ENCODE measurements around the gene ESPL1.

Gene ESPL1
- 1.6 to 3.0 (median 2.9) reads per million in 3 donors for total RNA-seq

DNA sequence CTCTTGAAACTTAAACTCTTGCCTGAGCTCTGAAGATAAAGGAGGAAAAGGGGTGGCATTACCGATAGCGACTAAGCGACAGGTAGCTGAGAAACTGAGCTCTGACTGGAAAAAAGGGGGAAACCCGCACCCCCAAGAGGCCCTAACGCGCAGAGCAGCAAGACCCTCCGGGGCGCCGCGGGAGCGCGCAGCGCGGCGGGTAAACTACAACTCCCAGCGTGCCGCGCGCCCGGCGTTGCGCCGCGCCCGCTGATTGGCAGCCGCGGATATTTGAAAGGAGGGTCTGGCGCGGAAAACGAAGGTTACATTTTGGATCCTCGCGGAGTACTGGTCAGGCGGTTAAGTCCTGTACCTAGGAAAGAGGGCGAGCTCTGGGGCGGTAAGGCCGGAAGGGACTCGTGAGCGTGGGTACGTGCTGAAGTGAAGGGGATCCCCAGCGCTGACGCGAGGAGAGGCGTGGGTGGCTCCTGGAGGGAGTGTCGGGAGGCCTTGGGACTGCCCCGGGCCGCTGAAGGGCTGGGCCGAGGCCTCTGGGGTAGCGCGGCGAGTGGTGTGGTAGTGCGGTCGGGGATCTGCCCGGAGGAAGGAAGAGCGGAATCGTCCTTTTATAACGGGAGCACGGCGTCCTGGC is at the start of gene ESPL1:
TSS of gene ESPL1 (plus strand) at position 301 of the 631 bp plus-strand sequence. CDS start 468 bp downstream, outside the sequence.
- no peaks in the 10 kb centered on the region for H3K36me3 ChIP-seq (ENCODE audit: control insufficient read depth, insufficient read depth, low read length)
- H3K4me1 ChIP-seq (ENCODE audit: control insufficient read depth, insufficient read depth, low read length, poor library complexity, severe bottlenecking): peaks cover 5% of the 10 kb centered on the region
- peak; percentile 64 to 72 (median 71) for DNase-seq
- peak within 1 kb of the TSS; percentile 61 for H3K27ac ChIP-seq (ENCODE audit: insufficient read depth, low read length, poor library complexity, severe bottlenecking)
- H3K4me3 ChIP-seq (ENCODE audit: insufficient read depth, low read depth, low read length, poor library complexity, severe bottlenecking): peak within 1 kb of the TSS; percentile 80
- no peaks in the 10 kb centered on the region for H3K9me3 ChIP-seq (ENCODE audit: control insufficient read depth, low read length)
- no peaks in the 10 kb centered on the region for H3K27me3 ChIP-seq (replicated peaks; ENCODE audit: control insufficient read depth, insufficient read depth, low read length, poor library complexity, severe bottlenecking)

DNA sequence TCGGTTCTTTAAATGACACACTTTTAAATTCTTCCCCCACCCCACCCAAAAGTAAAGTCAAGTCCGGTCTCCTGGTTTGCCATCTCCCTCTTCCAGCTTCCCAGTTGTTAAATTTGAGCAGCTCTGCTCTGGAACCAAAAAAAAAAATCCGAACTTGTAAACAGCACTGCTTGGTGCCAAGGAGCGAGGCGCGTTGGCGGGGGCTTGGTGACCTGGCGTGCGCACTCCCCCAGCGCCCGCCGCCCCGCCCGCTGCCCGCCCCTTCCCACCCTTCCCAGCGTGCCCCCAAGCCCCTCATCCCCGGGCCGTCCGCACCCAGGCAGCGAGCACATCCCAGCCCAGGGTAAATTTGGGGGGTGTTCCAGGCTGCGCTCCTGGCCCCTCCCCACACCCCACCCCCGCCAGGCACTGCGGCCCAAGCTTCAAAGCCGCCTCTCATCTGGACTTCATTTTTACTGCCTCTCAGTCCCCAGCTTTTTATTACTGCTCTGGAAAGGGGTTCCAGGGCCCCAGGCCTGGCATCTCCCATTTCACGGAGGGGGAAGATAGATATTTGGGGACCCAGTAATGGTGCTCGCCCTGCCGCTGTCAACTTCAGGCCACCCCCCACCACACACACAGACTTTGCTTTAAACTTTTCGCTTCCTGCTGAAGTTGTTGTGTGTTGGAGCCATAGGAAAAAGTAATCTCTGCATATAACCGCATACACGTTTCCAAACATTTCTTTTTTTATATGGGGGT is 49.4 kb upstream of the ESPL1 start:
- H3K27ac ChIP-seq (ENCODE audit: insufficient read depth, low read length, poor library complexity, severe bottlenecking): peak overlapping the region; percentile 87
- peak overlapping the region; percentile 78 for H3K4me3 ChIP-seq (ENCODE audit: insufficient read depth, low read depth, low read length, poor library complexity, severe bottlenecking)
- no peak for DNase-seq

DNA sequence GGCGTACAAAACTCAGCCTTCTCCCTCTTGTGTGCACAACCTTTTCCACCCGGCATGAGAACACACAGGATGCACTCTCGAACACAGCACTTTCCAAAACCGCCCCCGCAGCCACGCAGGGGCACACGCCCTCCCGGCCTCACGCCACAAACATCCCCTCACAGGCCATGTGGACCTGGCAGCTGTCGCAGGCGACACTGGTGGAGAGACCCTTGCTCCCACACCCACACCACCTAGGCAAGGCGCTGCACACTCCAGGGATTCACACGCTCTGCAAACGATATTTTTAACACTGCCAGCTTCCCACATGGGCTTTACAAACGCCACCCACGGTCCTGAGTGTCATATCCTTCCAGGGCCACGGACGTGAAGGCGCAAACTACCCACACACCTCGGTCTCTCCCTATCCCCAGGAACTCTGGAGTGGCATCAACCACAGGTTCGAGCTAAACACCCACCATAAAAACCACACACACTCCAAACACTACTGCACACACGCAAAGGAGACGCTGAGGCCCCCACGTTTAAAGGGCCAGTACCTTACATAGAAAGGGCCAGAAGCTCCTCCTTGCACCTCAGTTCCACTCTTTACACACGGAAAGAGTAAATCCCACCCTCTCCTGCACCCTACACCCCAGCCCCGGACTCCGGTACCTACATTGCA is 48.7 kb upstream of the ESPL1 start:
- H3K27ac ChIP-seq (ENCODE audit: insufficient read depth, low read length, poor library complexity, severe bottlenecking): peak overlapping the region; percentile 87

More for the DNA sequence above, 49.4 kb upstream of the ESPL1 start:
- Histone ChIP-seq H3K27me3 (replicated peaks; ENCODE audit: control insufficient read depth, insufficient read depth, low read length, poor library complexity, severe bottlenecking) (no peaks in the 10 kb centered on the region), H3K36me3 (ENCODE audit: control insufficient read depth, insufficient read depth, low read length) (peaks cover 19% of the 10 kb centered on the region), H3K9me3 (ENCODE audit: control insufficient read depth, low read length) (no peaks in the 10 kb centered on the region), H3K4me1 (ENCODE audit: control insufficient read depth, insufficient read depth, low read length, poor library complexity, severe bottlenecking) (peaks cover 55% of the 10 kb centered on the region)

DNA sequence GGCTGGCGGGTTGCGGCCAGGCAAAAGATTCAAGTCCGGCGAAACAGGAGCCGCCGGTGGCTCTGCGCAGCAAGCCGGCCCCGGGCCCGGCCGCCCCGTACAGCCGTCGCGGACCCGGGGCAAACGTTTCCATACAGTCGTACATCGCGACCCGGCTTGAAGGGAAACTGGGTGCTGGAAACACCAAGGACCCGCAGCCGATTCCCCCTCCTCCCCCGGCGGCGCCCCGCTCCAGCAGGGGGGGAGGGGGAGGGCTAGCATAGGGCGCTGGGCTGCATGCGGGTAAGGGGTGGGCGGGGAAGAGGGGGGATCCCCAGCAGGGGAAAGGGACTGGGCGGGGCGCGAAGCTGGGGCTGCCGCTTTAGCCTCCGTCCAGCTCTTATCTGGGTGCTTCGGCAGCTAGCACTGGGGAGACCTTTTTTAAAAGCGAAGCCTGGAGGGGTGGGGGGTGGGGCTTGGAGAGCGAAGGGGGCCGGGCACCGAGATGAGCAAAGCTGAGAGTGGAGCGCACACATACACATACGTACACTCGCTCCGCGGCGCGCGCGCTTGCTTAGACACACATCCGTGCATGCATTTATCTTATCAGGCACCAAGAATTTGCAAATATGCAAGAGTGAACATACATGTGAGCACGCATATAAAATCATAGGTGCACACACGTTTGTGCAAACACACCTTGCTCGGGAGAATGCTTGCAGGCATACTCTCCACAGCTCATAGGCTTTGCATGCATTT is 48.0 kb upstream of the ESPL1 start:
- Histone ChIP-seq H3K27me3 (replicated peaks; ENCODE audit: control insufficient read depth, insufficient read depth, low read length, poor library complexity, severe bottlenecking) (no peaks in the 10 kb centered on the region), H3K36me3 (ENCODE audit: control insufficient read depth, insufficient read depth, low read length) (peaks cover 5% of the 10 kb centered on the region), H3K9me3 (ENCODE audit: control insufficient read depth, low read length) (no peaks in the 10 kb centered on the region), H3K4me3 (ENCODE audit: insufficient read depth, low read depth, low read length, poor library complexity, severe bottlenecking) (peak overlapping the region; percentile 78), H3K4me1 (ENCODE audit: control insufficient read depth, insufficient read depth, low read length, poor library complexity, severe bottlenecking) (peaks cover 64% of the 10 kb centered on the region), H3K27ac (ENCODE audit: insufficient read depth, low read length, poor library complexity, severe bottlenecking) (peak overlapping the region; percentile 87)
- DNase-seq: peak; percentile 55 to 65 (median 59)

More for the DNA sequence above, 48.7 kb upstream of the ESPL1 start:
- Histone ChIP-seq H3K36me3 (ENCODE audit: control insufficient read depth, insufficient read depth, low read length) (peaks cover 12% of the 10 kb centered on the region), H3K9me3 (ENCODE audit: control insufficient read depth, low read length) (no peaks in the 10 kb centered on the region), H3K4me3 (ENCODE audit: insufficient read depth, low read depth, low read length, poor library complexity, severe bottlenecking) (peak overlapping the region; percentile 78), H3K27me3 (replicated peaks; ENCODE audit: control insufficient read depth, insufficient read depth, low read length, poor library complexity, severe bottlenecking) (no peaks in the 10 kb centered on the region), H3K4me1 (ENCODE audit: control insufficient read depth, insufficient read depth, low read length, poor library complexity, severe bottlenecking) (peaks cover 62% of the 10 kb centered on the region)
- DNase-seq: peak in 1 of 3 donors; percentile 26

DNA sequence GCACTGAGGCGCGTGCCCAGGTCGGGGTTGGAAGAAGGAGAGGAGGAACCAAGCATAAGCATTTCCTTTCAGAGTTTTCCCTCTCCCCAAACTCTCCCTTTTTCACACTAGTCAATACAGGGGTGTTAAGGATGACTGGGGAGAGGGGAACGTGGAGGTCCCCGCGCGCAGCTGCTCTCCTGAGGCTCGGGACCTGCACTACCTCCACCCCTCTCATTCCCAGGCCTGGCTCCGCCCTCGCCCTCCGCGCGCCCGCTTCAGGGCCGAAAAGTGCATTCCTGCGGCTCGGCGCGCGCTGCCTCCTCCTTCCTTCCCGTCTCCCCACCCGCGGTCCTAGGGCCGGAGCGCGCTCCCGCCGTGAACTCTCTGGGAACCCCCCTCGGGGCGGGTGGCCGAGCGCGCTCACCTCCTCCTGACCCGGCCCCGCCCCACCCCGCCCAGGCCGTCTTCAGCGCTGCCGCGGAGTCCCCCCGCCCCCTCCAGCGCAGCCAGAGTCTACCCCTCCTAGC is 47.4 kb upstream of the ESPL1 start:
- DNase-seq: peak; percentile 69 to 75 (median 74)
- Histone ChIP-seq H3K27me3 (replicated peaks; ENCODE audit: control insufficient read depth, insufficient read depth, low read length, poor library complexity, severe bottlenecking) (no peaks in the 10 kb centered on the region), H3K4me1 (ENCODE audit: control insufficient read depth, insufficient read depth, low read length, poor library complexity, severe bottlenecking) (peaks cover 66% of the 10 kb centered on the region), H3K36me3 (ENCODE audit: control insufficient read depth, insufficient read depth, low read length) (no peaks in the 10 kb centered on the region), H3K9me3 (ENCODE audit: control insufficient read depth, low read length) (no peaks in the 10 kb centered on the region), H3K27ac (ENCODE audit: insufficient read depth, low read length, poor library complexity, severe bottlenecking) (peak overlapping the region; percentile 87), H3K4me3 (ENCODE audit: insufficient read depth, low read depth, low read length, poor library complexity, severe bottlenecking) (peak overlapping the region; percentile 78)

DNA sequence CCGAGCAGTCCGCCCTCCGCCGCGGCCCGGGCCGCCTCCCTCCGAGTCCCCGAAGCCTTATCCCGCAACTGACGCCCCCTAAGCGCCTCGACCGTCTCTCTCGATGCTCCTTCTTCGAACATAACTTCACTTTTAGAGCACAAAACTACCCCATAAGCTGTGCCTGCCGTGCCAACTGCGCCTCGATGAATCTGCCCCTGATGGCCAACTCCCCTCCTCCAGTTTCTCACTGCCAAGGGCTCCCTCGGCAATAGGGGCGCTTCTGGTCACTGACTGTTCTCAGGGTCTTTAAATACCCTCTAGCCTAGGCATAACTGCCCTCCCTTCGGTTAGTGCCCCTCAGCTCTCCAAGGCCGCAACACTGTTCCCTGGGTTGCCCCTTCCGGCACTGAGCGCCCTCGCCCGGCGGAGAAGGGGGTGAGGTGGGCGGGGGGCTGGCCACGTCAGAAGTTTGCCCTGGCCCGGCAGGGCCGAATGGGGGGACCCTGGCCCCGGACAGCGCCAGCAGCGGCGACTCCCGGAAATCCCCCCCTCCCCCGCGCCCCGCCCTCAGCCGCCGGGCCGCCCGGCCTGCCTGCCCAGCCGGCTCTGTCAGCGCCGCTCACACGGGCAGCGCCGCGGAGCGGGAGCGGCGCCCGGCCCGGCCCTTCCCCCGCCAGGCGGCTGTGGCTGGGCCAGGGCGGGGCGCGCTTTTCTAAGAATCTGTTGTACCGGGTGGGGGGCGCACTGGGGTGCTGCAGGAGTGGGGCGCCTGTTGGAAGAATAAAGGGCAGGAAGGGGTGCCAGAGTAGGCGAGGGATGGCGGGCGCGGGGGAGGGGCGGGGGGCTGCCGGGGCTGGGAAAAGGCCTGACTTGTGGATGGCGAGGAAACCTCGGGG is 46.7 kb upstream of the ESPL1 start:
- Histone ChIP-seq H3K9me3 (ENCODE audit: control insufficient read depth, low read length) (no peaks in the 10 kb centered on the region), H3K4me3 (ENCODE audit: insufficient read depth, low read depth, low read length, poor library complexity, severe bottlenecking) (peak overlapping the region; percentile 65), H3K27me3 (replicated peaks; ENCODE audit: control insufficient read depth, insufficient read depth, low read length, poor library complexity, severe bottlenecking) (no peaks in the 10 kb centered on the region), H3K27ac (ENCODE audit: insufficient read depth, low read length, poor library complexity, severe bottlenecking) (peak overlapping the region; percentile 87), H3K4me1 (ENCODE audit: control insufficient read depth, insufficient read depth, low read length, poor library complexity, severe bottlenecking) (peaks cover 63% of the 10 kb centered on the region), H3K36me3 (ENCODE audit: control insufficient read depth, insufficient read depth, low read length) (no peaks in the 10 kb centered on the region)
- DNase-seq: peak; percentile 31 to 51 (median 33)

DNA sequence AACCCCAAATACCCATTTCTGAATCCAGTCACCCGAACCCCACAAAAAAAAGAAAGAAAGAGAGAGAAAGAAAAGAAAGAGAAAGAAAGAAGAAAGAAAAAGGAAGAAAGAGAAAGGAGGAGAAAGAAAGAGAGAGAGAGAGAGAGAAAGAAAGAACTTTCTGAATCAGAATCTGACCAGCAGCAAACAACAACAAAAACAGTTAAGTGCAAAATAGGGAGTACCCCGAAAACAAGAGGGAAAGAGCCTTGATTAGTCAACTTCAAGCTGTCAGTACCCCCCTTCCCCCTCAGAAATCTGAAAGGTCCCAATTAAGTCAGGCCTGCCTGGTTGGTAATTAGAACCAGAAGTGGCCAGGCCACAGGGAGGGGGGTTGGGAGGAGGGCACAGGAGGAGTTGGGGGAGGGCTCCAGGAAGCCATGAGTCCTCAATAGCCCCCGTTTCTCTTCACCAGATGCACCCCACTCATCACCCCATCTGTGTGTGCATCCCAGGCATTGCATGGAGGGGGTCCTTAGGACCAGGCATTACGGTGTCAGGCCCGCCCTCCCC is 45.9 kb upstream of the ESPL1 start:
- peak overlapping the region; percentile 87 for H3K27ac ChIP-seq (ENCODE audit: insufficient read depth, low read length, poor library complexity, severe bottlenecking)
- H3K4me3 ChIP-seq (ENCODE audit: insufficient read depth, low read depth, low read length, poor library complexity, severe bottlenecking): peak overlapping the region; percentile 65
- H3K27me3 ChIP-seq (replicated peaks; ENCODE audit: control insufficient read depth, insufficient read depth, low read length, poor library complexity, severe bottlenecking): no peaks in the 10 kb centered on the region
- H3K9me3 ChIP-seq (ENCODE audit: control insufficient read depth, low read length): no peaks in the 10 kb centered on the region
- DNase-seq: no peak
- peaks cover 3% of the 10 kb centered on the region for H3K36me3 ChIP-seq (ENCODE audit: control insufficient read depth, insufficient read depth, low read length)
- peaks cover 58% of the 10 kb centered on the region for H3K4me1 ChIP-seq (ENCODE audit: control insufficient read depth, insufficient read depth, low read length, poor library complexity, severe bottlenecking)

DNA sequence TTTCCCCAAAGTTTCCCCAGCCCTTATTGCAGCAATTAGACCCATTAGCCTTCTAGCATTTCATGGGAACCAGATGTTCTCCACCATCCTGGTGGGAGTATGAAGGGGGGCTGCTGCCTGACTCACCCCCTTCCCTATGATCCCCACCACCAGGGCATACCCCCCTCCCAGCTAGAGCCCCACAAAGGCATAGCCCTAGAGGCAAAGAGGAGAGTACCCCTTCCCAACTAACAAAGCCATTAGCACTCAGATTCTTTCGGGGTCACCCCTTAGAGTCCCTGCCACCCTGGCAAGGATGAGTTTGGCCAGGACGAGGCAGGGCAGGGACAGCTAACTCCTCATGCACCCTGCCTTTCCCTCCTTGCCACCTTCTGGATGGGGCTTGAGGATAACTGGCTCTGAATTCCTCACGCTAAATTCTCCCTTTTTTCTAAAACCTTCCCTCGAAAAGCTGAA is 45.3 kb upstream of the ESPL1 start:
- Histone ChIP-seq H3K27ac (ENCODE audit: insufficient read depth, low read length, poor library complexity, severe bottlenecking) (peak overlapping the region; percentile 87), H3K36me3 (ENCODE audit: control insufficient read depth, insufficient read depth, low read length) (peaks cover 3% of the 10 kb centered on the region), H3K4me1 (ENCODE audit: control insufficient read depth, insufficient read depth, low read length, poor library complexity, severe bottlenecking) (peaks cover 56% of the 10 kb centered on the region), H3K9me3 (ENCODE audit: control insufficient read depth, low read length) (no peaks in the 10 kb centered on the region), H3K27me3 (replicated peaks; ENCODE audit: control insufficient read depth, insufficient read depth, low read length, poor library complexity, severe bottlenecking) (no peaks in the 10 kb centered on the region), H3K4me3 (ENCODE audit: insufficient read depth, low read depth, low read length, poor library complexity, severe bottlenecking) (peak overlapping the region; percentile 11)
- no peak for DNase-seq
